GM10248 (cell line): ENCODE results near the gene MPND.

Source experiments
- CTCF ChIA-PET: fragments of 300-600 bp; sonication (Branson Sonifier 250); formaldehyde crosslinking; extraction: SDS; loops from one replicate; lab custom pipeline; 2021; ENCODE audit warnings: antibody characterized with exemption; lab: Yijun Ruan, JAX
- POLR2A ChIA-PET: fragments of 350-650 bp; sonication (Branson Sonifier 250); formaldehyde crosslinking; extraction: SDS; loops from one replicate; lab custom pipeline; 2020; ENCODE audit warnings: antibody characterized with exemption; lab: Yijun Ruan, JAX
- DNase-seq: peaks from one replicate; pipeline ENCODE4 v3.0.0; 2012; ENCODE audit errors: extremely low spot score
- CTCF ChIP-seq: IDR thresholded peaks from 2 replicates; pipeline ENCODE4 v1.5.1; 2012; ENCODE audit warnings: mild to moderate bottlenecking, low read depth; ENCODE audit errors: extremely low read depth, missing control alignments, control extremely low read depth

Gene MPND

GRCh38 chr19:4357095-4357797, 13.9 kb downstream of the MPND start:
- ChIA-PET POLR2A (no interaction called here), CTCF (interaction anchor here (1.1 to 1.2 kb wide), 2 partner anchors 13 to 90 kb away, joined by 3 read pairs; no protein-coding TSS in a partner anchor)
- DNase-seq: no peak
- TF ChIP-seq CTCF: no peak

- ChIA-PET POLR2A (no interaction called here), CTCF (interaction anchor here (1.1 to 1.7 kb wide), 4 partner anchors 12 to 167 kb away, joined by 3 to 4 read pairs (median 3); partner anchors contain the start of gene MPND)
- no peak for TF ChIP-seq CTCF
- no peak for DNase-seq
These were observed 14.6 kb downstream of the MPND start for GRCh38 chr19:4357921-4358326.

GRCh38 chr19:4358709-4359626, 15.6 kb downstream of the MPND start:
- no peak for TF ChIP-seq CTCF
- ChIA-PET POLR2A (interaction anchor here (0.5 kb wide), 1 partner anchor 376 kb away, joined by 3 read pairs; no protein-coding TSS in a partner anchor), CTCF (interaction anchor here (1.1 to 1.7 kb wide), 3 partner anchors 11 to 166 kb away, joined by 3 to 4 read pairs (median 3); partner anchors contain the start of gene MPND)
- no peak for DNase-seq

GRCh38 chr19:4359627-4360000, 16.3 kb downstream of the MPND start:
- ChIA-PET POLR2A (no interaction called here), CTCF (interaction anchor here (1.5 to 1.7 kb wide), 2 partner anchors 16 to 166 kb away, joined by 3 to 4 read pairs; partner anchors contain the start of gene MPND)
- no peak for TF ChIP-seq CTCF
- DNase-seq: no peak

GRCh38 chr19:4360081-4360569, 16.8 kb downstream of the MPND start:
- CTCF ChIA-PET: no interaction called here
- POLR2A ChIA-PET: no interaction called here
- DNase-seq: no peak
- no peak for TF ChIP-seq CTCF

GRCh38 chr19:4360641-4361151, 17.3 kb downstream of the MPND start:
- DNase-seq: no peak
- TF ChIP-seq CTCF: no peak
- CTCF ChIA-PET: interaction anchor here (2.1 to 9.9 kb wide), 2 partner anchors 8 to 18 kb away, joined by 6 to 85 read pairs; partner anchors contain the start of gene MPND
- POLR2A ChIA-PET: interaction anchor here (0.6 kb wide), 1 partner anchor 12 kb away, joined by 5 read pairs; no protein-coding TSS in a partner anchor
